GM21723 (cell line): ENCODE measurements around the gene CYB561D2.
A peak's percentile ranks its signal among the peaks of the same experiment; 100 is the strongest.

ENCODE experiments used
- ATAC-seq: cut with Tn5 transposase; IDR thresholded peaks from one replicate; pipeline ENCODE4 v1.9.1; 2021; ENCODE audit warnings: mild to moderate bottlenecking, moderate library complexity; ENCODE audit not compliant: unreplicated experiment

The CYB561D2 gene

GRCh38 chr3:50340448-50341329, 10.0 kb upstream of the CYB561D2 start, which contains the start of gene RASSF1:
Gene RASSF1, minus strand, starts transcription at chr3:50340836. Its CDS starts 31 bp downstream, at chr3:50340805.
- ATAC-seq: peak; percentile 26

GRCh38 chr3:50341537-50341936, 9.1 kb upstream of the CYB561D2 start:
- no peak for ATAC-seq

GRCh38 chr3:50341996-50342650, 8.5 kb upstream of the CYB561D2 start:
- no peak for ATAC-seq

GRCh38 chr3:50342813-50343633, 7.6 kb upstream of the CYB561D2 start:
- ATAC-seq: no peak

- ATAC-seq: no peak
Observed at GRCh38 chr3:50345008-50345407, 5.7 kb upstream of the CYB561D2 start.

- no peak for ATAC-seq
Observed at GRCh38 chr3:50345586-50346234, 5.0 kb upstream of the CYB561D2 start, which contains the start of gene ZMYND10. Gene ZMYND10, minus strand, starts transcription at chr3:50345732. Its CDS starts 153 bp downstream, at chr3:50345579.

- no peak for ATAC-seq
Observed at GRCh38 chr3:50347187-50347813, 3.4 kb upstream of the CYB561D2 start.

- ATAC-seq: no peak
Observed at GRCh38 chr3:50350213-50350526, 492 bp upstream of the CYB561D2 start.

GRCh38 chr3:50351323-50351697, 648 bp downstream of the CYB561D2 start:
- no peak for ATAC-seq

GRCh38 chr3:50352781-50353180, 2.1 kb downstream of the CYB561D2 start:
- ATAC-seq: no peak

GRCh38 chr3:50353245-50354004, 2.8 kb downstream of the CYB561D2 start:
- no peak for ATAC-seq

GRCh38 chr3:50354186-50354764, 3.6 kb downstream of the CYB561D2 start:
- no peak for ATAC-seq

- no peak for ATAC-seq
Observed at GRCh38 chr3:50354850-50355249, 4.2 kb downstream of the CYB561D2 start.

- ATAC-seq: no peak
Observed at GRCh38 chr3:50355829-50356552, 5.3 kb downstream of the CYB561D2 start.

GRCh38 chr3:50356553-50356952, 5.9 kb downstream of the CYB561D2 start:
- ATAC-seq: no peak

- ATAC-seq: no peak
Observed at GRCh38 chr3:50357481-50357880, 6.8 kb downstream of the CYB561D2 start.

GRCh38 chr3:50358355-50358910, 7.8 kb downstream of the CYB561D2 start:
- ATAC-seq: no peak
